ENCODE measurements around the gene NOSTRIN. TPM values are rescaled to one million over a fixed set of nuclear protein-coding genes. Genes with fewer than 3 reads are reported as not detected.

NOSTRIN gene
- total and polyA plus RNA-seq, 2 of the 8 experiments (the other 6 are each of a cell fraction or from before 2014, with no cell fraction given), result not detected

DNA sequence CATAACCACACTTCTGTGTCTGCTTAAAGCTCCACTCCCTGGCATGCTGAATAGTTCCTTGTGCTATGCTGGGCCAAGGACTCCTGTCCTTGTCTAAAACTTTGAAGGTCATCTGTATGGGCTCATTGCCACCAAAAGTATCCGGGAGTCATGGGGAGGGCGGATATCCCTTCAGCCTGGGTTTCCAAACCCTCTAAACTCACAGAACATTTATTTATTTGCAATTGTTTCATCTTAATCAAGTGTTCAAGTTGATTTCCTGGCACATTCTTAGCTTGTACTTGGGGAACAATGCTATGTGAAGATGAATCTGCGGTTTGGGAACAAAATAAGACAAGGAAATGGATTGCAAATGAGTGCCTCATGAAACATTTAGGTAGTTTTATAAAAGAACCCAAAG, 1.8 kb downstream of the NOSTRIN start (continued):
- TF ChIP-seq, protein P1, sequence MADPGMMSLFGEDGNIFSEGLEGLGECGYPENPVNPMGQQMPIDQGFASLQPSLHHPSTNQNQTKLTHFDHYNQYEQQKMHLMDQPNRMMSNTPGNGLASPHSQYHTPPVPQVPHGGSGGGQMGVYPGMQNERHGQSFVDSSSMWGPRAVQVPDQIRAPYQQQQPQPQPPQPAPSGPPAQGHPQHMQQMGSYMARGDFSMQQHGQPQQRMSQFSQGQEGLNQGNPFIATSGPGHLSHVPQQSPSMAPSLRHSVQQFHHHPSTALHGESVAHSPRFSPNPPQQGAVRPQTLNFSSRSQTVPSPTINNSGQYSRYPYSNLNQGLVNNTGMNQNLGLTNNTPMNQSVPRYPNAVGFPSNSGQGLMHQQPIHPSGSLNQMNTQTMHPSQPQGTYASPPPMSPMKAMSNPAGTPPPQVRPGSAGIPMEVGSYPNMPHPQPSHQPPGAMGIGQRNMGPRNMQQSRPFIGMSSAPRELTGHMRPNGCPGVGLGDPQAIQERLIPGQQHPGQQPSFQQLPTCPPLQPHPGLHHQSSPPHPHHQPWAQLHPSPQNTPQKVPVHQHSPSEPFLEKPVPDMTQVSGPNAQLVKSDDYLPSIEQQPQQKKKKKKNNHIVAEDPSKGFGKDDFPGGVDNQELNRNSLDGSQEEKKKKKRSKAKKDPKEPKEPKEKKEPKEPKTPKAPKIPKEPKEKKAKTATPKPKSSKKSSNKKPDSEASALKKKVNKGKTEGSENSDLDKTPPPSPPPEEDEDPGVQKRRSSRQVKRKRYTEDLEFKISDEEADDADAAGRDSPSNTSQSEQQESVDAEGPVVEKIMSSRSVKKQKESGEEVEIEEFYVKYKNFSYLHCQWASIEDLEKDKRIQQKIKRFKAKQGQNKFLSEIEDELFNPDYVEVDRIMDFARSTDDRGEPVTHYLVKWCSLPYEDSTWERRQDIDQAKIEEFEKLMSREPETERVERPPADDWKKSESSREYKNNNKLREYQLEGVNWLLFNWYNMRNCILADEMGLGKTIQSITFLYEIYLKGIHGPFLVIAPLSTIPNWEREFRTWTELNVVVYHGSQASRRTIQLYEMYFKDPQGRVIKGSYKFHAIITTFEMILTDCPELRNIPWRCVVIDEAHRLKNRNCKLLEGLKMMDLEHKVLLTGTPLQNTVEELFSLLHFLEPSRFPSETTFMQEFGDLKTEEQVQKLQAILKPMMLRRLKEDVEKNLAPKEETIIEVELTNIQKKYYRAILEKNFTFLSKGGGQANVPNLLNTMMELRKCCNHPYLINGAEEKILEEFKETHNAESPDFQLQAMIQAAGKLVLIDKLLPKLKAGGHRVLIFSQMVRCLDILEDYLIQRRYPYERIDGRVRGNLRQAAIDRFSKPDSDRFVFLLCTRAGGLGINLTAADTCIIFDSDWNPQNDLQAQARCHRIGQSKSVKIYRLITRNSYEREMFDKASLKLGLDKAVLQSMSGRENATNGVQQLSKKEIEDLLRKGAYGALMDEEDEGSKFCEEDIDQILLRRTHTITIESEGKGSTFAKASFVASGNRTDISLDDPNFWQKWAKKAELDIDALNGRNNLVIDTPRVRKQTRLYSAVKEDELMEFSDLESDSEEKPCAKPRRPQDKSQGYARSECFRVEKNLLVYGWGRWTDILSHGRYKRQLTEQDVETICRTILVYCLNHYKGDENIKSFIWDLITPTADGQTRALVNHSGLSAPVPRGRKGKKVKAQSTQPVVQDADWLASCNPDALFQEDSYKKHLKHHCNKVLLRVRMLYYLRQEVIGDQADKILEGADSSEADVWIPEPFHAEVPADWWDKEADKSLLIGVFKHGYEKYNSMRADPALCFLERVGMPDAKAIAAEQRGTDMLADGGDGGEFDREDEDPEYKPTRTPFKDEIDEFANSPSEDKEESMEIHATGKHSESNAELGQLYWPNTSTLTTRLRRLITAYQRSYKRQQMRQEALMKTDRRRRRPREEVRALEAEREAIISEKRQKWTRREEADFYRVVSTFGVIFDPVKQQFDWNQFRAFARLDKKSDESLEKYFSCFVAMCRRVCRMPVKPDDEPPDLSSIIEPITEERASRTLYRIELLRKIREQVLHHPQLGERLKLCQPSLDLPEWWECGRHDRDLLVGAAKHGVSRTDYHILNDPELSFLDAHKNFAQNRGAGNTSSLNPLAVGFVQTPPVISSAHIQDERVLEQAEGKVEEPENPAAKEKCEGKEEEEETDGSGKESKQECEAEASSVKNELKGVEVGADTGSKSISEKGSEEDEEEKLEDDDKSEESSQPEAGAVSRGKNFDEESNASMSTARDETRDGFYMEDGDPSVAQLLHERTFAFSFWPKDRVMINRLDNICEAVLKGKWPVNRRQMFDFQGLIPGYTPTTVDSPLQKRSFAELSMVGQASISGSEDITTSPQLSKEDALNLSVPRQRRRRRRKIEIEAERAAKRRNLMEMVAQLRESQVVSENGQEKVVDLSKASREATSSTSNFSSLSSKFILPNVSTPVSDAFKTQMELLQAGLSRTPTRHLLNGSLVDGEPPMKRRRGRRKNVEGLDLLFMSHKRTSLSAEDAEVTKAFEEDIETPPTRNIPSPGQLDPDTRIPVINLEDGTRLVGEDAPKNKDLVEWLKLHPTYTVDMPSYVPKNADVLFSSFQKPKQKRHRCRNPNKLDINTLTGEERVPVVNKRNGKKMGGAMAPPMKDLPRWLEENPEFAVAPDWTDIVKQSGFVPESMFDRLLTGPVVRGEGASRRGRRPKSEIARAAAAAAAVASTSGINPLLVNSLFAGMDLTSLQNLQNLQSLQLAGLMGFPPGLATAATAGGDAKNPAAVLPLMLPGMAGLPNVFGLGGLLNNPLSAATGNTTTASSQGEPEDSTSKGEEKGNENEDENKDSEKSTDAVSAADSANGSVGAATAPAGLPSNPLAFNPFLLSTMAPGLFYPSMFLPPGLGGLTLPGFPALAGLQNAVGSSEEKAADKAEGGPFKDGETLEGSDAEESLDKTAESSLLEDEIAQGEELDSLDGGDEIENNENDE (IDR thresholded peaks at IDR 0.05; ENCODE audit: insufficient replicate concordance, low read length), result no peak
- no peak for TF ChIP-seq HDAC6 (IDR thresholded peaks at IDR 0.05; ENCODE audit: low read depth, low read length)

Data from H1 (cell line).